ENCODE measurements around the gene AP1M1.
A peak's percentile ranks its signal among the peaks of the same experiment; 100 is the strongest.

AP1M1 gene

DNA sequence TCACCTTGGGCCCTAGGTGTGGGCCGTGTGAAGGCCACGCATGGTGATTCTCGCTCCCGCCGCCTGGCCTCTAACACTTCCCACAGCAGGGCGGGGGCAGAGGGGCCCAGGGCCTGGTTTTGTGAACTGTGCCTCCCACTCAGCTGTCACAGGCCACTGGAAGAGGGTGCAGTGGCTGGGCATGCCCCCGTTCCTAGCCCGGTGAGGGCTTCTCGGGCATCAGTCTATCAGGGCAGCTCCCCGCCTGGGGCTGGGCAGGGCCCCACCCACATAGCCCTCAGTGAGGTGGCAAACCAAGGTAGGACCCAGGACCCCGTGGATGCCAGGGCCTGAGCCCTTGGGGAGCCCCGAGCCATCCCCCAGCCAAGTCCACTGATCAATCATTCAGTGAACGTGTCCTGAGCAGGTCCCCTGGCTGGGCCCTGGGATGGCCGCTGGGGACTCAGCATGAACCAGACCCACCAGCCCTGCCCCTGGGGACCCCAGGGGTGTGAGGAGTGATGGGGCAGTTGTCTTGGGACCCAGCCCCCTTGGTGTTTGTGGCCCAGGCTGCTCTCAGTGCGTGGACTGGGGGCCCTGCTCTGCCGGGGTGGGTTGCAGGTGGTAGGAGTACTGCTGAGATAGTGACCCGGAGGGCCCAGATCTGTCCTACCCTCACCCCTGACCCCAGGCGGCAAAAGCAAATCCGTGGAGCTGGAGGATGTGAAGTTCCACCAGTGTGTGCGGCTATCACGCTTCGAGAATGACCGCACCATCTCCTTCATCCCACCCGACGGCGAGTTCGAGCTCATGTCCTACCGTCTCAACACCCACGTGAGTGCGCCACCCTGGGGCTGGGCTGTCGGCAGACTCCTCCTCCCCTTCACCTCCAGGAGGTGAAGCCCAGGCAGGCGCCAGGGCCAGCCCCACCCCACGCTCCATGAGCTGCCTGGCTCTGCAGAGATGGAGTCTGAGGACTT is 29.4 kb downstream of the AP1M1 start:
- TF ChIP-seq, protein P1, sequence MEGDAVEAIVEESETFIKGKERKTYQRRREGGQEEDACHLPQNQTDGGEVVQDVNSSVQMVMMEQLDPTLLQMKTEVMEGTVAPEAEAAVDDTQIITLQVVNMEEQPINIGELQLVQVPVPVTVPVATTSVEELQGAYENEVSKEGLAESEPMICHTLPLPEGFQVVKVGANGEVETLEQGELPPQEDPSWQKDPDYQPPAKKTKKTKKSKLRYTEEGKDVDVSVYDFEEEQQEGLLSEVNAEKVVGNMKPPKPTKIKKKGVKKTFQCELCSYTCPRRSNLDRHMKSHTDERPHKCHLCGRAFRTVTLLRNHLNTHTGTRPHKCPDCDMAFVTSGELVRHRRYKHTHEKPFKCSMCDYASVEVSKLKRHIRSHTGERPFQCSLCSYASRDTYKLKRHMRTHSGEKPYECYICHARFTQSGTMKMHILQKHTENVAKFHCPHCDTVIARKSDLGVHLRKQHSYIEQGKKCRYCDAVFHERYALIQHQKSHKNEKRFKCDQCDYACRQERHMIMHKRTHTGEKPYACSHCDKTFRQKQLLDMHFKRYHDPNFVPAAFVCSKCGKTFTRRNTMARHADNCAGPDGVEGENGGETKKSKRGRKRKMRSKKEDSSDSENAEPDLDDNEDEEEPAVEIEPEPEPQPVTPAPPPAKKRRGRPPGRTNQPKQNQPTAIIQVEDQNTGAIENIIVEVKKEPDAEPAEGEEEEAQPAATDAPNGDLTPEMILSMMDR (IDR thresholded peaks at IDR 0.05; ENCODE audit: control extremely low read depth, extremely low read depth, low read depth, missing control alignments) = no peak
- DNase-seq (ENCODE audit: extremely low spot score) = no peak
- ChIA-PET POLR2A (no interaction called here), CTCF (interaction anchor here (0.9 to 1.1 kb wide), 2 partner anchors 9 to 57 kb away, joined by 3 read pairs; no protein-coding TSS in a partner anchor)

DNA sequence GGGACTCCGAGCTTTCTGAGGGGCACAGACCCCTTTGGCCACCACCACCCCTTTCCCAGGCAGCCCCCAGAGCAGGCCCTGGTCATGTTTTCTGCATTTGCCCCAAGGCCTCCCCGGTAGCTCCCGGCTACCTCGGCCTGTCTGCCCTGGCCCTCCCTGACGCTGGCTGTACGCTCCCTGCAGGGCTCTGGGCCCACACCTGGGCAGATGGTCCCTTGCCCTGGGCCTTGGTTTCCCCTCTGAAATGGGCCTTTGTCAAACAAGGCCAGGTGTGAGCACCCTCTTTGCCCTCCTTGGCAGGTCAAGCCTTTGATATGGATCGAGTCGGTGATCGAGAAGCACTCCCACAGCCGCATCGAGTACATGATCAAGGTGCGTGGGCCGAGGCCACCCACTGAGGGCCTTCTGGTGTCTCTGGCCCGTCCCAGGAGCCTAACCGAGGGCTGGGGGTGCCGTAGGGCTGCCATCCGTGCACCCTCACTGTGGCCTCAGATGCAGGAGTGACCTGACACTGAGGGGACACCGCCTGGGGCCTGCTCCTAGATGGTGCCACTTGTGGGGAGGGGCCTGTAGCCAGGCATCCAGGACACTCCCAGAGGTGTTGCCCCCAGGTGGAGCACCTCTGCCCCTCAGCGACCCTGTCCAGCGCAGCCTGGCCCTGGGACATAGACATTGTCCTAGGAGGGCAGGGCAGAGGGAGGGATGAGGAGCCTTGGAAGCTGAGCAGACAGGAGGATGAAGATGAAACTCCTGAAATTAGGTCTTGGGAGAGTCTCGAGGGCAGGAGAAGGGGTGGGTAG is 30.3 kb downstream of the AP1M1 start:
- ChIA-PET POLR2A (no interaction called here), CTCF (interaction anchor here (0.9 kb wide), 1 partner anchor 10 kb away, joined by 3 read pairs; no protein-coding TSS in a partner anchor)
- no peak for DNase-seq (ENCODE audit: extremely low spot score)
- TF ChIP-seq, protein P1 (IDR thresholded peaks at IDR 0.05; ENCODE audit: control extremely low read depth, extremely low read depth, low read depth, missing control alignments) = no peak

DNA sequence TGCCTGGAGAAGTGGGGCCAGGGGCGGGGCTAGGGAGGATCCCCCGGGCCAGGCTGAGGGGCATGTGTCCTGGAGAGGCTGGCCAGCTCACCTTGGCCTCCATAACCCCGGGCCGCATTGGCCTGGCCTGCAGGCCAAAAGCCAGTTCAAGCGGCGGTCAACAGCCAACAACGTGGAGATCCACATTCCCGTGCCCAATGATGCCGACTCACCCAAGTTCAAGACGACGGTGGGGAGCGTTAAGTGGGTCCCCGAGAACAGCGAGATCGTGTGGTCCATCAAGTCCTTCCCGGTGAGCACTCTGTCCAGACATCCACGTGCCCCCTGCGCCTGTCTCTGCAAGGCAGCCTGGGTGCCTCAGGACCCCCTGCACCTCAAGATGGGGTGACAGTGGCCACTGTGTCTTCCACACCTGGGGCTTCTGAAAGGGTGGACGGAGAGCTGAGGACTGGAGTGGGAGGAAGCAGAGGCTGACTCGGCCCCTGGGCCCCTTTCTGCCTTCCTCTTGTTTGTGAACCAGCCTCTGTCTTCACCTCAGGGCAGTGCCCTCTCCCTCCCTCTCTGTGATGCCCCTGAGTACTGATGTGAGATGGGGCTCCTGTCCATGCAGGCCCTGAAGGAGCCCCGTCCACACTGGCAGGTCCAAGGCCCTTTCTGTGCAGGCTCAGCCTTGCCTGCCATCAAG is 31.1 kb downstream of the AP1M1 start:
- no peak for DNase-seq (ENCODE audit: extremely low spot score)
- ChIA-PET CTCF (interaction anchor here (4.3 kb wide), 1 partner anchor 19 kb away, joined by 13 read pairs; no protein-coding TSS in a partner anchor), POLR2A (no interaction called here)
- TF ChIP-seq, protein P1 (IDR thresholded peaks at IDR 0.05; ENCODE audit: control extremely low read depth, extremely low read depth, low read depth, missing control alignments) = no peak

DNA sequence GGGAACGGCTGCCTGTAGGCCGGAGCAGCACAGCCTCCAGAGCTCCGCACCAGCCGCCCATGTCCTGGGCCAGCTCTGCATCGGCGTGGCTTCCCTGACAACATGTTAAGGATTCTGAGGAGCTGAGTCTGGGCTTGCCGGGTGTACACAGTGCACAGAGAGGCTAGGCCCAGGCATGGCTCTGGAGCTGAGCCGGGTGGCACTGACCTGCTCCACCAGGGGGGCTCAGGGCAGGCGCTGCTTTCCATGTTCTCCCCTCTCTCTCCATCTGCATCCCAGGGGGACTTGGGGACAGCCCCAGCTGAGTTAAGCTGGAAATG is 31.6 kb downstream of the AP1M1 start:
- CTCF ChIA-PET = interaction anchor here (0.5 to 4.3 kb wide), 2 partner anchors 18 to 1680 kb away, joined by 3 to 13 read pairs; no protein-coding TSS in a partner anchor
- no peak for DNase-seq (ENCODE audit: extremely low spot score)
- POLR2A ChIA-PET = no interaction called here
- TF ChIP-seq, protein P1 (IDR thresholded peaks at IDR 0.05; ENCODE audit: control extremely low read depth, extremely low read depth, low read depth, missing control alignments) = no peak

DNA sequence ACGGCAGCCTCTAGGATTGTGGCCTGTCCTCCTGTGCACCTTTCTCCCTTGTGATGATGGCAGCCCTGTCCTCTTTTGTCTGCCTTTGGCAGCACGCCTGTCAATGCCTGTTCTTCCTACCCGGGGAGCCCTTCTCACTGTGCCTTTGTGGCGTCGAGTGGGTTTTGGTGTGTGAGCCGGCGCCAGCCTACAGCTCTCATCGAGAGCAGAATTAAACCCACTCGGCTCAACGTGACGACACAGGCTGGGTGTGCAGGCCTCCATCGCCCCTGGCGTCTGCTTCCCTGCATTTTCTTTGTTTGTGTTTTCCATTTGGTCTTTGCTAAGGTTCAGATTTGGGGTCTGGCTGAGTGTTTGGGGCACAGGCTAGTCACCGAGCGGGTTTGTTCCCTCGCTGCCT is 34.4 kb downstream of the AP1M1 start:
- CTCF ChIA-PET = interaction anchor here (4.3 kb wide), 1 partner anchor 15 kb away, joined by 13 read pairs; no protein-coding TSS in a partner anchor
- DNase-seq (ENCODE audit: extremely low spot score) = peak; percentile 14
- TF ChIP-seq, protein P1 (IDR thresholded peaks at IDR 0.05; ENCODE audit: control extremely low read depth, extremely low read depth, low read depth, missing control alignments) = no peak
- POLR2A ChIA-PET = no interaction called here

DNA sequence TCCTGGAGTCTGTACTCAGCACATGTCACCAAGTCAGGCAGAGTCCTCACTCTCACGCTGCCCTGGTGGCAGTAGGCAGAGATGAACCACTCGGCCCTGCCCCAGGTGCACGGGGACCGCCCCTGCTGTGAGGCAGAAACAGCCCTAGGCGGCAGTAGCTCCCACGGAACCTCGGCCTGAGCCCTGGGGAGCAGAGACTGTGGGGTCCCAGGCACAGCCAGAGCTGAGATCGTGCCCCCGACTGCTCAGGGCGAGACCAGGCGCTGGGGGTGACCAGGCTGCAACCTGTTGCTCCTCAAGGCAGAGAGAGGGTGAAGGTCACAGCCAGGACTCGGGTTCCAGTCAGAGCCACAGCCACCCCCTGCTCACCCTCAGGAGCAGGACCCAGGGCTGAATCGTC is 34.9 kb downstream of the AP1M1 start:
- TF ChIP-seq, protein P1 (IDR thresholded peaks at IDR 0.05; ENCODE audit: control extremely low read depth, extremely low read depth, low read depth, missing control alignments) = no peak
- ChIA-PET POLR2A (no interaction called here), CTCF (interaction anchor here (4.3 kb wide), 1 partner anchor 15 kb away, joined by 13 read pairs; no protein-coding TSS in a partner anchor)
- peak; percentile 10 for DNase-seq (ENCODE audit: extremely low spot score)
